Tibial nerve (tissue), 4 donors: Measurements from ENCODE around the gene SH3GL1. TPM values are rescaled to one million over a fixed set of nuclear protein-coding genes. Genes with fewer than 3 reads are reported as not detected.
"Not testable (repeated sequence)": the region's sequence is repeated elsewhere in the genome, so short reads cannot be mapped to it uniquely, and the experiment has no call there.

Experiments
- DNase-seq, 2 donors: peaks; one replicate each; pipeline ENCODE4 v3.0.0-alpha.2; 2019; ENCODE audit warnings: low spot score in 2 of 2
- H3K27ac ChIP-seq, 4 donors: fragments of 200-600 bp; sonication (generic) in 3 of 4; one replicate each; pipeline ENCODE4 v1.5.1; 2017 to 2019; ENCODE audit warnings: mild to moderate bottlenecking in 1 of 4
- H3K27me3 ChIP-seq, 2 donors: fragments of 200-600 bp; sonication (generic) in 1 of 2; one replicate each; pipeline versions ENCODE4 v1.5.1 to v1.6.0; 2017 to 2019
- H3K36me3 ChIP-seq, 3 donors: fragments of 200-600 bp; sonication (generic); one replicate each; pipeline ENCODE4 v1.5.1; 2018 to 2019
- H3K4me1 ChIP-seq, 4 donors: fragments of 200-600 bp; sonication (generic) in 3 of 4; one replicate each; pipeline ENCODE4 v1.5.1; 2017 to 2019
- H3K4me3 ChIP-seq, 4 donors: fragments of 200-600 bp; sonication (generic) in 3 of 4; one replicate each; pipeline ENCODE4 v1.5.1; 2017 to 2019; ENCODE audit warnings: mild to moderate bottlenecking in 1 of 4, moderate library complexity in 1 of 4
- H3K9me3 ChIP-seq, 4 donors: fragments of 200-600 bp; sonication (generic) in 3 of 4; one replicate each; pipeline ENCODE4 v1.5.1; 2017 to 2019
- EP300 ChIP-seq, 2 donors: sonication (generic); formaldehyde crosslinking; IDR thresholded peaks; one replicate each; pipeline ENCODE4 v1.6.1; 2017; ENCODE audit warnings: antibody characterized with exemption in 2 of 2, mild to moderate bottlenecking in 1 of 2
- POLR2A ChIP-seq, 2 donors: fragments of 450-650 bp; IDR thresholded peaks; one replicate each; pipeline ENCODE4 v1.6.1; 2017; ENCODE audit warnings: antibody characterized with exemption in 2 of 2, mild to moderate bottlenecking in 2 of 2, moderate library complexity in 2 of 2
- WGBS, 2 donors: methylation state at CpG; one replicate each; pipeline ENCODE4 v1.1.5; 2018; 5-methylcytosine and 5-hydroxymethylcytosine counted together
- total RNA-seq, 4 donors: library from RNA; depleted of rRNA; stranded (reverse); fragments of >200 nt; gene quantifications; one replicate each; pipeline ENCODE4 v1.1.0, GENCODE V29; 2016
- TF ChIP-seq, protein P1 (sequence below), 5 experiments: fragments of 200-600 bp in 3 of 5; fragments of 450-650 bp in 2 of 5; sonication (generic) in 3 of 5; IDR thresholded peaks; one replicate each; pipeline ENCODE4 v1.5.1; 2016 to 2019; ENCODE audit warnings: antibody characterized with exemption in 5 of 5, mild to moderate bottlenecking in 3 of 5, moderate library complexity in 2 of 5

SH3GL1 gene
- total RNA-seq, 4 donors from 2014 or later, result 35.0 to 64.8 (median 52.9) TPM

DNA sequence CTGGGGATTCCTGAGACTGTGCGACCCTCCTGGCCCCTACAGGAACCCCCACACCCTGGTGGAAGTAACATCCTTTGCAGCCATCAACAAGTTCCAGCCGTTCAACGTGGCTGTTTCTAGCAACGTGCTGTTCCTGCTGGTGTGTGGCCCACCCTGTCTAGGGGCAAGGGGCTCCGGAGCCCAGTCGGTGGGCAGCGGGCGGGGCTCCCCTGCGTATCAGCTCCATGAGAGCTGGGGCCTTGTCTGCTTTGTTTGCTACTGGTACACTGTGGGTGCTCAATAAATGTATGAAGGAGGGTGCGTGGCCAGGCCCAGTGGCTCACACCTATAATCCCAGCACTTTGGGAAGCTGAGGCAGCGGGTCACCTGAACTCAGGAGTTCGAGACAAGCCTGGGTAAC lies 46.1 kb downstream of the SH3GL1 start:
- 84 to 89% methylated on average over 8 to 12 of the region's 12 CpGs for WGBS, 2 donors
- no peak for DNase-seq
- Histone ChIP-seq H3K27me3 (no peaks in the 10 kb centered on the region), H3K4me1 (peaks cover 0 to 9% (median 0%) of the 10 kb centered on the region in 4 donors), H3K36me3 (peaks cover 0 to 63% (median 0%) of the 10 kb centered on the region in 3 donors), H3K9me3 (no peaks in the 10 kb centered on the region), H3K4me3 (no peak overlapping the region), H3K27ac (no peak overlapping the region)
- TF ChIP-seq EP300 (IDR thresholded peaks at IDR 0.05) (no peak), POLR2A (IDR thresholded peaks at IDR 0.05) (no peak)
- TF ChIP-seq, protein P1, sequence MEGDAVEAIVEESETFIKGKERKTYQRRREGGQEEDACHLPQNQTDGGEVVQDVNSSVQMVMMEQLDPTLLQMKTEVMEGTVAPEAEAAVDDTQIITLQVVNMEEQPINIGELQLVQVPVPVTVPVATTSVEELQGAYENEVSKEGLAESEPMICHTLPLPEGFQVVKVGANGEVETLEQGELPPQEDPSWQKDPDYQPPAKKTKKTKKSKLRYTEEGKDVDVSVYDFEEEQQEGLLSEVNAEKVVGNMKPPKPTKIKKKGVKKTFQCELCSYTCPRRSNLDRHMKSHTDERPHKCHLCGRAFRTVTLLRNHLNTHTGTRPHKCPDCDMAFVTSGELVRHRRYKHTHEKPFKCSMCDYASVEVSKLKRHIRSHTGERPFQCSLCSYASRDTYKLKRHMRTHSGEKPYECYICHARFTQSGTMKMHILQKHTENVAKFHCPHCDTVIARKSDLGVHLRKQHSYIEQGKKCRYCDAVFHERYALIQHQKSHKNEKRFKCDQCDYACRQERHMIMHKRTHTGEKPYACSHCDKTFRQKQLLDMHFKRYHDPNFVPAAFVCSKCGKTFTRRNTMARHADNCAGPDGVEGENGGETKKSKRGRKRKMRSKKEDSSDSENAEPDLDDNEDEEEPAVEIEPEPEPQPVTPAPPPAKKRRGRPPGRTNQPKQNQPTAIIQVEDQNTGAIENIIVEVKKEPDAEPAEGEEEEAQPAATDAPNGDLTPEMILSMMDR (IDR thresholded peaks at IDR 0.05), result no peak

DNA sequence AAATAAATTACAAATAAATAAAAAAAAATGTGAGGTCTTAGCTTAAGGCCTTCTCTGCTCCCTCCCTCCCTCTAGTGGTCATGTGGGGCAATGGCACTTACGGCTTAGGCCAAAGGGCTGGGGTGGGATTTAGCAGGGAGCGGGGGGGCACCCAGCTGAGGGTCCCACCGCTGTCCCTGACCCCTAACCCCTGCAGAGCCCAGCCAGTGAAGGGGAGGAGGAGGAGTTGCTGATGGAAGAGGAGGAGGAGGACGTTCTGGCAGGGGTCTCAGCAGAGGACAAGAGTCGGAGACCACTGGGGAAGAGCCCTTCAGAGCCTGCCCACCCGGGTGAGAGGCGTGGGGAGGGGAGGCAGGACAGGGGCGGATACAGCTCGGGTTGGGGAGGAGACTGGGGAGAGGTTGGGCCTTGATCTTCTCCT lies 47.6 kb downstream of the SH3GL1 start:
- peak in 1 of 2 donors; percentile 46 for DNase-seq

DNA sequence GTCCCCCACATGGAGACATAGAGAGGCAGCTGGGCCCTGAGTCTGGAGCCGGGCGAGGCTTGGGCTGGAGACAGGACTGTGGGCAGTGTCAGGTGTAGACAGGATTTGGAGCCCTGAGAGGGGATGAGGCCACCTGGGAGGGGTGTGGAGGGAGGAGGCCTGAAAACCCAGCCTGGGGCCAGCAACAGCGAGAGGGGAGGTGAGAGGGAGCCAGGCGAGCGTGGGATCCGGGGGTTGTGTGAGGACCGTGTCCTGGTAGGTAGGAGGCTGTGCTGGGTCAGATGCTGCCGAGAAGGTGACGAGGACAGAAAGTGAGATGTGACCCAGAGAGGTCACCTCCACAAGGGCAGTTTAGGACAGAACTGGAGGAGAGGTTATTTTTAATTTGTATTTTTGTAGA lies 49.6 kb downstream of the SH3GL1 start:
- H3K4me1 ChIP-seq, result no peaks in the 10 kb centered on the region
- no peaks in the 10 kb centered on the region for H3K9me3 ChIP-seq
- DNase-seq, result no peak
- H3K4me3 ChIP-seq, result no peak overlapping the region
- WGBS, 2 donors, result 96% methylated on average over 9 of the region's 9 CpGs
- TF ChIP-seq POLR2A (IDR thresholded peaks at IDR 0.05), result no peak
- TF ChIP-seq, protein P1 (IDR thresholded peaks at IDR 0.05), result no peak
- TF ChIP-seq EP300 (IDR thresholded peaks at IDR 0.05), result no peak
- H3K27me3 ChIP-seq, result no peaks in the 10 kb centered on the region
- peaks cover 0 to 59% (median 0%) of the 10 kb centered on the region in 3 donors for H3K36me3 ChIP-seq
- H3K27ac ChIP-seq, result no peak overlapping the region

More for the DNA sequence above, 47.6 kb downstream of the SH3GL1 start:
- 26 to 29% methylated on average over 8 of the region's 9 CpGs for WGBS, 2 donors
- H3K27me3 ChIP-seq, result no peaks in the 10 kb centered on the region
- TF ChIP-seq EP300 (IDR thresholded peaks at IDR 0.05), result no peak
- TF ChIP-seq, protein P1 (IDR thresholded peaks at IDR 0.05), result peak; percentile 46 to 91 (median 68)
- no peak for TF ChIP-seq POLR2A (IDR thresholded peaks at IDR 0.05)
- H3K27ac ChIP-seq, result peak overlapping the region in 1 of 4 donors; percentile 48
- H3K4me3 ChIP-seq, result no peak overlapping the region
- no peaks in the 10 kb centered on the region for H3K9me3 ChIP-seq
- H3K36me3 ChIP-seq, result peaks cover 0 to 60% (median 0%) of the 10 kb centered on the region in 3 donors
- H3K4me1 ChIP-seq, result peaks cover 0 to 8% (median 0%) of the 10 kb centered on the region in 4 donors

DNA sequence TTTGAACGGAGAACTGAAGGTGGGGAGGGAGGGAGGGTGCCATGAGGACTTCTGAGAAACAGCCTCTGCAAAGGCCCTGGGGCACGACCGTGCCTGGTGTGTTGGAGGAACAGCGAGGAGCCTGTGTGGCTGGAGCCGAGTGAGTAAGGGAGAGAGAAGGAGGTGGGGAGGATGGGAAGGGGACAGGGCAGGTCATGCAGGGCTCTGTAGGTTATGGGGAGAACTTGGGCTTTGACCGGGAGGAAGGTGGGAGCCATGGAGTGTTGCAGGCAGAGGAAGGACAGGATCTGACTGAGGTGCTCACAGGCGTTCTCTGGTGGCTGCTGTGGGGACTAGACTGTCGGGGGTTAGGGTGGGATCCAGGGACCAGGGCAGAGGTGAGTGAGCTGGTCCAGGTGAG lies 50.2 kb downstream of the SH3GL1 start:
- DNase-seq, result no peak

DNA sequence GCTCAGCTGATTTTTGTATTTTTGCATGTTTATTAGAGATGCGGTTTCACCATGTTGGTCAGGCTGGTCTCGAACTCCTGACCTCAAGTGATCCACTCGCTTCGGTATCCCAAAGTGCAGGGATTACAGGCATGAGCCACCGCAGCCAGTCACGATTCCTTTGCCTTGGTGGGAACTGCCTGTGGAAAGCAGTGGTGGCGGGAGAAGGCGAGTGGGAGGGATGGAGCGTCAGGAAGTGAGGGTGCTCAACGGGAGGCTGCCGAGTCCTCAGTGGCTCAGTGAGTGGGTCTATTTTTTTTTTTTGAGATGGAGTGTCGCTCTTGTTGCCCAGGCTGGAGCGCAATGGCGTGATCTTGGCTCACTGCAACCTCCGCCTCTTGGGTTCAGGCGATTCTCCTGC lies 51.1 kb downstream of the SH3GL1 start:
- H3K27me3 ChIP-seq, H3K4me3 ChIP-seq, DNase-seq, H3K9me3 ChIP-seq, H3K4me1 ChIP-seq, H3K27ac ChIP-seq: not testable (repeated sequence)
- 91 to 92% methylated on average over 16 of the region's 16 CpGs for WGBS, 2 donors
- H3K36me3 ChIP-seq, result peaks cover 0 to 46% (median 0%) of the 10 kb centered on the region in 3 donors

More for the DNA sequence above, 50.2 kb downstream of the SH3GL1 start:
- Histone ChIP-seq H3K27ac (no peak overlapping the region), H3K36me3 (peaks cover 0 to 55% (median 0%) of the 10 kb centered on the region in 3 donors), H3K4me3 (no peak overlapping the region), H3K9me3 (no peaks in the 10 kb centered on the region), H3K27me3 (no peaks in the 10 kb centered on the region), H3K4me1 (no peaks in the 10 kb centered on the region)
- TF ChIP-seq EP300 (IDR thresholded peaks at IDR 0.05) (no peak), POLR2A (IDR thresholded peaks at IDR 0.05) (no peak)
- TF ChIP-seq, protein P1 (IDR thresholded peaks at IDR 0.05), result no peak
- WGBS, 2 donors, result 81 to 91% methylated on average over 8 of the region's 8 CpGs

DNA sequence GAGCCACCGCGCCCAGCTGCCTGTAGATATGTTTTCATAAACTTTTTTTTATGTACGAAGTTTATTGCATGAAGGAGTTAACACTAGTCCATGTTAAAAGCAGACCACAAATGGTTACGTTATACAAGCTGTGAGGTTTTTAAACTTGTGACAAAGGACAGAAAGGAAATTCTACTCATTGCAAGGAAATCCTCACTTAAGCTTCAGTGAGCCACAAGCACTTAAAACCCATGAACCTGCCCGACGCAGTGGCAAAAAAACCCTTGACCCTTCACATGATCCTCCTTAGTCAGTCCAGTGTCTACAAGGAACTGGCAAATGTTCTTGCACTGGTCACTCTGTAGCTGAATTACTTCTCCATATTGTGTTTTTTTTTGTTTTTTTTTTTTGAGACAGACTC lies 52.8 kb downstream of the SH3GL1 start:
- TF ChIP-seq, protein P1 (IDR thresholded peaks at IDR 0.05), result no peak
- TF ChIP-seq POLR2A (IDR thresholded peaks at IDR 0.05) (no peak), EP300 (IDR thresholded peaks at IDR 0.05) (no peak)
- no peaks in the 10 kb centered on the region for H3K27me3 ChIP-seq
- peaks cover 0 to 7% (median 6%) of the 10 kb centered on the region in 4 donors for H3K4me1 ChIP-seq
- H3K36me3 ChIP-seq, result peaks cover 0 to 41% (median 0%) of the 10 kb centered on the region in 3 donors
- no peak for DNase-seq
- no peaks in the 10 kb centered on the region for H3K9me3 ChIP-seq
- no peak overlapping the region for H3K4me3 ChIP-seq
- H3K27ac ChIP-seq, result no peak overlapping the region
- 69 to 70% methylated on average over 6 of the region's 6 CpGs for WGBS, 2 donors
